GM12878 (cell line): ENCODE results near the gene C3orf20. TPM values are rescaled to one million over a fixed set of nuclear protein-coding genes. Genes with fewer than 3 reads are reported as not detected.

Experiments
- ATAC-seq: fragments of 200-7000 bp; cut with Tn5 transposase; 3 replicates; pipeline ENCODE4 v1.9.1; 2020; ENCODE audit warnings: mild to moderate bottlenecking, moderate library complexity
- BruUV-seq: library from RNA; stranded (reverse); fragments of 400-500 nt; replicated peaks from 2 replicates; lab custom pipeline; 2021; lab: Mats Ljungman, UMichigan
- CTCF ChIA-PET: fragments of 300-600 bp; sonication (Branson Sonifier 250); formaldehyde crosslinking; extraction: SDS; loops from one replicate; lab custom pipeline; 2021; ENCODE audit warnings: inconsistent platforms; lab: Yijun Ruan, JAX
- POLR2A ChIA-PET: fragments of 350-600 bp; formaldehyde crosslinking; extraction: SDS; loops from one replicate; lab custom pipeline; 2021; ENCODE audit warnings: inconsistent platforms; lab: Charles Lee
- RAD21 ChIA-PET: fragments of 300-600 bp; sonication (Branson Sonifier 250); formaldehyde crosslinking; loops from one replicate; lab custom pipeline; 2023; ENCODE audit warnings: antibody characterized with exemption; ENCODE audit not compliant: unreplicated experiment; lab: Charles Lee
- SMC1A ChIA-PET: fragments of 300-600 bp; sonication (Branson Sonifier 250); formaldehyde crosslinking; loops from one replicate; lab custom pipeline; 2023; ENCODE audit not compliant: unreplicated experiment, uncharacterized antibody; lab: Charles Lee
- DNase-seq: peaks from one replicate; pipeline ENCODE4 v3.0.0-alpha.2; 2011; ENCODE audit warnings: low read depth, low spot score
- FAIRE-seq: peaks from 3 replicates; lab custom pipeline; 2011; peaks lifted over from hg19 to GRCh38; lab: Jason Lieb, UNC
- H2AFZ ChIP-seq: 2 replicates; pipeline ENCODE4 v1.6.0; 2011; ENCODE audit warnings: low read depth, low read length, control low read depth; ENCODE audit not compliant: control insufficient read depth
- H3K27ac ChIP-seq: 2 replicates; pipeline ENCODE4 v1.5.1; 2011; ENCODE audit warnings: control low read depth; ENCODE audit not compliant: control insufficient read depth, insufficient read depth
- H3K27me3 ChIP-seq, 2 experiments: replicated peaks in 1 of 2; 2 replicates each; pipeline versions ENCODE4 v1.6.0 to v1.6.1; 2011; ENCODE audit warnings: low read length in 1 of 2; ENCODE audit not compliant: control insufficient read depth in 2 of 2, insufficient read depth in 2 of 2
- H3K36me3 ChIP-seq, 2 experiments: 2 replicates each; pipeline ENCODE4 v1.5.1; 2011; ENCODE audit warnings: low read length in 1 of 2; ENCODE audit not compliant: control insufficient read depth in 2 of 2, insufficient read depth in 2 of 2
- H3K4me1 ChIP-seq: 2 replicates; pipeline ENCODE4 v1.6.1; 2011; ENCODE audit warnings: mild to moderate bottlenecking, low read length, moderate library complexity, mixed read lengths; ENCODE audit not compliant: control insufficient read depth, insufficient read depth
- H3K4me2 ChIP-seq: 2 replicates; pipeline ENCODE4 v1.6.0; 2011; ENCODE audit warnings: control low read depth; ENCODE audit not compliant: control insufficient read depth, insufficient read depth
- H3K4me3 ChIP-seq: fragments of 200-600 bp; sonication (generic); 2 replicates; pipeline ENCODE4 v1.5.1; 2016
- H3K79me2 ChIP-seq: 2 replicates; pipeline ENCODE4 v1.6.0; 2011; ENCODE audit warnings: low read length; ENCODE audit not compliant: control insufficient read depth, insufficient read depth
- H3K9ac ChIP-seq: 2 replicates; pipeline ENCODE4 v1.8.0; 2011; ENCODE audit warnings: low read length, control low read depth, mixed read lengths; ENCODE audit not compliant: control insufficient read depth, insufficient read depth
- H3K9me3 ChIP-seq: replicated peaks from 3 replicates; pipeline ENCODE4 v1.5.1; 2011; ENCODE audit warnings: mild to moderate bottlenecking, low read length; ENCODE audit not compliant: control insufficient read depth, insufficient read depth
- H4K20me1 ChIP-seq: 2 replicates; pipeline ENCODE4 v1.6.0; 2011; ENCODE audit not compliant: control insufficient read depth, insufficient read depth
- MEF2A ChIP-seq: IDR thresholded peaks from 2 replicates; pipeline ENCODE4 v1.6.1; 2011; ENCODE audit warnings: low read depth, mild to moderate bottlenecking, low read length, moderate library complexity; ENCODE audit not compliant: insufficient read depth
- SMC3 ChIP-seq: IDR thresholded peaks from 2 replicates; pipeline ENCODE4 v1.6.1; 2011; ENCODE audit warnings: low read length, improper control_type of control experiment, borderline replicate concordance
- ZNF384 ChIP-seq: IDR thresholded peaks from 2 replicates; pipeline ENCODE4 v1.6.1; 2012; ENCODE audit warnings: low read depth, mild to moderate bottlenecking, low read length, improper control_type of control experiment, borderline replicate concordance
- WGBS: methylation state at CpG from one replicate; pipeline ENCODE4 v1.1.6; 2016; ENCODE audit warnings: low lambda C conversion rate; ENCODE audit not compliant: insufficient replicate concordance, insufficient coverage; ENCODE audit errors: missing lambda C conversion rate; 5-methylcytosine and 5-hydroxymethylcytosine counted together
- in situ Hi-C: fragments of 300-500 bp; cut with MboI; formaldehyde crosslinking; loops from 9 replicates; pipeline ENCODE4 v1.14.3; 2018; ENCODE audit warnings: mixed read lengths
- intact Hi-C: fragments of 100-400 bp; cut with micrococcal nuclease; formaldehyde crosslinking; loops from one replicate; pipeline ENCODE4 v1.14.2; 2022; ENCODE audit not compliant: unreplicated experiment
- polyA plus RNA-seq, 11 experiments: library from polyadenylated mRNA; depleted of rRNA in 4 of 11; unstranded in 6 of 11; stranded (reverse) in 5 of 11; fragments of >200 nt; fragmentation: Nextera tagmentation in 4 of 11; fragmentation: Illumina TruSeq in 1 of 11; extraction: Ambion mirVana in 4 of 11; extraction: Trizol in 1 of 11; gene quantifications; 1 replicate in 1 of 11; 2 replicates in 10 of 11; pipeline versions ENCODE4 v1.2.1 to v1.2.3, GENCODE V29; 2011 to 2016; ENCODE audit warnings: inconsistent platforms in 2 of 11, missing spikeins in 2 of 11, low read depth in 1 of 11
- total RNA-seq, 4 experiments: library from RNA; depleted of rRNA in 3 of 4; stranded (reverse); fragments of >200 nt in 3 of 4; fragmentation: Illumina TruSeq in 1 of 4; extraction: Trizol in 1 of 4; gene quantifications; 2 replicates each; pipeline versions ENCODE4 v1.2.1 to v1.2.3, GENCODE V29; 2013 to 2021

Gene C3orf20
- total and polyA plus RNA-seq, 10 of the 15 experiments (the other 5 are each of a cell fraction or from before 2014, with no cell fraction given): 0.05 to 2.9 (median 1.0) TPM

DNA sequence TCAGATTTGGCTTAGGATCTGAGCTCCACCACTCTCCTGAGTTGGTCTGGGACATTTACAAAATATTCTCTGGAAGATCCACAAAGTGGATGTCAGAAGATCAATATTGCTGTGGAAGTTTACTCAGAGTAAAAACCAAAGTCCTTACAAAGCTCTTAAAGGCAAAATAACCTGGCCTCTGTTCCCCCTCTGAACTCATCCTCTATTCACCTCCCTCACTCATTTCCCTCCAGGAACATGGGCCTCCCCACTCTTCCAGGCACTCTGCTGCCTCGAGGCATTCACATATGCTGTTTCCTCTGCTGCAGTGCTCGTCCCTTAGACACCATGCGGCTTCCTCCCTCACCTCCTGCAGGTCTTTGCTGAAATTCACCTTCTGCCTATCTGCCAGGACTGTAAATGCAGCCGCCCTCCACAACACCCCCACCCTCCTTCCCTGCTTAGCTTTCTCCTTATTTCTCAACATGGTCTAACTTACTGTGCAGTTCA, 42.5 kb upstream of the C3orf20 start:
- no peaks in the 10 kb centered on the region for H3K36me3 ChIP-seq
- intact Hi-C loops: loop anchor here (10.0 kb wide), 1 partner anchor 128 kb away; no protein-coding TSS in a partner anchor
- RAD21 ChIA-PET: interaction anchor here (1.3 to 3.0 kb wide), 4 partner anchors 9 to 290 kb away, joined by 3 to 15 read pairs (median 8); no protein-coding TSS in a partner anchor
- CTCF ChIA-PET: interaction anchor here (0.9 to 7.5 kb wide), 10 partner anchors 10 to 371 kb away, joined by 3 to 120 read pairs (median 3); no protein-coding TSS in a partner anchor
- no peak overlapping the region for H3K4me2 ChIP-seq
- no peak overlapping the region for H3K27ac ChIP-seq
- POLR2A ChIA-PET: no interaction called here
- no peaks in the 10 kb centered on the region for H4K20me1 ChIP-seq
- no peak for DNase-seq
- no peak overlapping the region for H3K9ac ChIP-seq
- no peaks in the 10 kb centered on the region; the same call in 2 of the 3 replicates for H3K9me3 ChIP-seq
- no peak for TF ChIP-seq SMC3
- TF ChIP-seq, all 136 proteins: peak for 0
- Histone ChIP-seq H3K4me3 (no peak overlapping the region), H3K79me2 (no peaks in the 10 kb centered on the region), H3K4me1 (no peaks in the 10 kb centered on the region), H2AFZ (no peak overlapping the region), H3K27me3 (peaks cover 2 to 11% of the 10 kb centered on the region in 2 experiments; a peak in 3 of 4 replicates)
- in situ Hi-C loops: no loop called here
- FAIRE-seq: no peak
- SMC1A ChIA-PET: interaction anchor here (1.0 to 4.2 kb wide), 6 partner anchors 19 to 289 kb away, joined by 3 to 28 read pairs (median 4); partner anchors contain the start of gene CCDC174
- ATAC-seq: no peak
- 0% methylated on average over 4 of the region's 4 CpGs for WGBS
- BruUV-seq: no TSS peak

- POLR2A ChIA-PET: no interaction called here
Measured at GRCh38 chr3:14633417-14633816, 41.5 kb upstream of the C3orf20 start.

More at GRCh38 chr3:14633417-14633816, 41.5 kb upstream of the C3orf20 start:
- ChIA-PET SMC1A (interaction anchor here (1.0 to 4.2 kb wide), 2 partner anchors 21 to 148 kb away, joined by 3 to 28 read pairs; no protein-coding TSS in a partner anchor), RAD21 (interaction anchor here (2.6 to 3.0 kb wide), 2 partner anchors 148 to 289 kb away, joined by 12 to 15 read pairs; no protein-coding TSS in a partner anchor), CTCF (interaction anchor here (1.3 to 7.5 kb wide), 4 partner anchors 148 to 290 kb away, joined by 3 to 120 read pairs (median 8); no protein-coding TSS in a partner anchor)
- H3K9me3 ChIP-seq: no peaks in the 10 kb centered on the region; the same call in 2 of the 3 replicates
- in situ Hi-C loops: no loop called here
- intact Hi-C loops: loop anchor here (1.0 to 10.0 kb wide), 2 partner anchors 129 to 288 kb away; no protein-coding TSS in a partner anchor
- no peak overlapping the region for H3K9ac ChIP-seq
- FAIRE-seq (no peak), ATAC-seq (peak; percentile 17), DNase-seq (no peak)
- 21% methylated on average over 6 of the region's 6 CpGs for WGBS
- H3K36me3 ChIP-seq: no peaks in the 10 kb centered on the region
- no TSS peak for BruUV-seq
- no peaks in the 10 kb centered on the region for H3K79me2 ChIP-seq
- no peaks in the 10 kb centered on the region for H4K20me1 ChIP-seq
- no peaks in the 10 kb centered on the region for H3K4me1 ChIP-seq
- H3K27ac ChIP-seq: no peak overlapping the region
- TF ChIP-seq ZNF384: no peak
- no peak for TF ChIP-seq MEF2A
- TF ChIP-seq, all 136 proteins: peak for 0
- Histone ChIP-seq H2AFZ (no peak overlapping the region), H3K4me2 (no peak overlapping the region), H3K4me3 (no peak overlapping the region), H3K27me3 (peaks cover 2 to 8% of the 10 kb centered on the region in 2 experiments; a peak in 3 of 4 replicates)
